GM18873 (cell line): ENCODE results near the gene BAHCC1.
"Not testable (repeated sequence)": the region's sequence is repeated elsewhere in the genome, so short reads cannot be mapped to it uniquely, and the experiment has no call there.

Experiments
- ATAC-seq: cut with Tn5 transposase; IDR thresholded peaks from one replicate; pipeline ENCODE4 v1.9.1; 2021; ENCODE audit warnings: mild to moderate bottlenecking, moderate library complexity, moderate number of reproducible peaks; ENCODE audit not compliant: unreplicated experiment, low FRiP score

Gene BAHCC1

DNA sequence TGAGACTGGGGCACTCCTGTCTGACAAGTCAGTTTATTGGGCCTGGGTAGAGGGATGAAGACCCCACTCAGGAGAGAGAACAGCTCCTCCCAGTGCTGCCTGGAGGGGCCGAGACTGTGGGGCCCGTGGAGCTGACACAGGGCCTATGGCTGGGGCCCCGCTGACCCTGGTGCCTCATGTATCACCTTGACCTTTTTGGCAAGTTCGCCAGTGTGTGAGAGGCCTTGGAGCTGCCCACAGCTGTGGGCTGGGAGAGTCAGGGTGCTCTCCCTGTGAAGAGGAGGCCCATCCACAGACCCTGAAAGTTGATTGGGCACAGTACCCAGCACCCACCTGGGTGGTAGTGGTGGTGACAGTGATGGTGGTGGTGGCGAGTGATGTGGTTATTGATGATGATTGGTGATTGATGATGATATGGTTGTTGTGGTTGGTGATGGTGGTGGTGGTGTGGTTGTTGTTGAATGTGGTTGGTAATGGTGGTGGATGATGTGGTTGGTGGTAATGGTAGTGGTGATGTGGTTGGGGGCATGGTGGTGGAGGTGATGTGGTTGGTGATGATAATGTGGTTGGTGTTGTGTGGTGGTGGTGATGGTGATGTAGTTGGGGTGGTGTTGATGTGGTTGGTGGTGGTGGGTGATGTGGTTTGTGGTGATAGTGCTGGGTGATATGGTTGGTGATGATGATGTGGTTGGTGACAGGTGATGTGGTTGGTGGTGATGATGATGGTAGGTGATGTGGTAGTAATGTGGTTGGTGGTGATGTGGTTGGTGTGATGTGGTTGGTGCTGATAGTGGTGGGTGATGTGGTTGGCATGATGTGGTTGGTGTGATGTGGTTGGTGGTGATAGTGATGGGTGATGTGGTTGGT is 29.1 kb downstream of the BAHCC1 start:
- no peak for ATAC-seq

DNA sequence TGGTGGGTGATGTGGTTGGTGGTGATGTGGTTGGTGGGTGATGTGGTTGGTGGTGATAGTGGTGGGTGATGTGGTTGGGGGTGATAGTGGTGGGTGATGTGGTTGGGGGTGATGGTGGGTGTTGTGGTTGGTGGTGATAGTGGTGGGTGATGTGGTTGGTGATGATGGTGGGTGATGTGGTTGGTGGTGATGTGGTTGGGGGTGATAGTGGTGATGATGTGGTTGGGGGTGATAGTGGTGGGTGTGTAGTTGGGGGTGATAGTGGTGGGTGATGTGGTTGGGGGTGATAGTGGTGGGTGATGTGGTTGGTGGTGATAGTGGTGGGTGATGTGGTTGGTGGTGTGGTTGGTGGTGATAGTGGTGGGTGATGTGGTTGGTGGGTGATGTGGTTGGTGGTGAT is 29.8 kb downstream of the BAHCC1 start:
- ATAC-seq = not testable (repeated sequence)

DNA sequence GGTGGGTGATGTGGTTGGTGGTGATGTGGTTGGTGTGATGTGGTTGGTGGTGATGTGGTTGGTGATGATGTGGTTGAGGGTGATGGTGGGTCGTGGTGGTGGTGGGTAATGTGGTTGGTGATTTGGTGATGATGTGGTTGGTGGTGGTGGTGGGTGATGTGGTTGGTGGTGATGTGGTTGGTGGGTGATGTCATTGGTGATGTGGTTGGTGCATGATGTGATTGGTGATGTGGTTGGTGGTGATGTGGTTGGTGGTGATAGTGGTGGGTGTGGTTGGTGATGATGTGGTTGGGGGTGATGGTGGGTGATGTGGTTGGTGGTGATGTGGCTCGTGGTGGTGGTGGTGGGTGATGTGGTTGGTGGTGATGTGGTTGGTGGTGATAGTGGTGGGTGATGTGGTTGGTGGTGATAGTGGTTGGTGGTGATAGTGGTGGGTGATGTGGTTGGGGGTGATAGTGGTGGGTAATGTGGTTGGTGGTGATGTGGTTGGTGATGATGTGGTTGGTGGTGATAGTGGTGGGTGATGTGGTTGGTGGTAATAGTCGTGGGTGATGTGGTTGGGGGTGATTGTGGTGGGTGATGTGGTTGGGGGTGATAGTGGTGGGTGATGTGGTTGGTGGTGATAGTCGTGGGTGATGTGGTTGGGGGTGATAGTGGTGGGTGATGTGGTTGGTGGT is 30.6 kb downstream of the BAHCC1 start:
- ATAC-seq = not testable (repeated sequence)

DNA sequence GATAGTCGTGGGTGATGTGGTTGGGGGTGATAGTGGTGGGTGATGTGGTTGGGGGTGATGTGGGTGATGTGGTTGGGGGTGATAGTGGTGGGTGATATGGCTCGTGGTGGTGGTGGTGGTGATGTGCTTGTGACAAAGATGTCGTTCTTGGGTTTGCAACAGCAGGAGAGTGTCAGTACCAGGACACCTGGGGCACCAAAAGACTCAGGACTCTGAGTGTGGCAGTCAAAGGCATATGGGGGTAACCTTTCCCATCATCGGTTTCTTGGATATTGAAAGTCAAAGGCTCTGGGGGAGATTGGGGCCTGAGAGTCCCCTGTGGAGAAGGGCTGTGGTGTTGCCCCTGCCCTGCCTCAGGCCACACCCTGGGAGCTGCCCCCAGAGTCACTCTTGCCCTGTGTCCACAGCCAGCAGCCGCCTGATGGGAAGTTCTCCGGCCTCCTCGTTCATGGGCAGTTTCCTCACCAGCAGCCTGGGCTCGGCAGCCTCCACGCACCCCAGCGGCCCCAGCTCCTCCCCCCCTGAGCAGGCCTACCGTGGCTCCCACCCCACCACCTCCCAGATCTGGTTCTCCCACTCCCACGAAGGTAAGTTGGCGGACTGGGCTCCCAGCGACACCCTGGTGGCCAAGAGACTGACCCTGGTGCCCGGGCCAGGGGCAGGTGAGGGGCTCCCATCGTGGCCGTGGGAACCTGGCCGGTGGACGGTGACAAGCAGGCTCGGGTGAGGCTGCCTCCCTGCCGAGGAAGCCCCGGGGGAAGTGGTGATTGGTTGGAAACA is 31.3 kb downstream of the BAHCC1 start:
- no peak for ATAC-seq

DNA sequence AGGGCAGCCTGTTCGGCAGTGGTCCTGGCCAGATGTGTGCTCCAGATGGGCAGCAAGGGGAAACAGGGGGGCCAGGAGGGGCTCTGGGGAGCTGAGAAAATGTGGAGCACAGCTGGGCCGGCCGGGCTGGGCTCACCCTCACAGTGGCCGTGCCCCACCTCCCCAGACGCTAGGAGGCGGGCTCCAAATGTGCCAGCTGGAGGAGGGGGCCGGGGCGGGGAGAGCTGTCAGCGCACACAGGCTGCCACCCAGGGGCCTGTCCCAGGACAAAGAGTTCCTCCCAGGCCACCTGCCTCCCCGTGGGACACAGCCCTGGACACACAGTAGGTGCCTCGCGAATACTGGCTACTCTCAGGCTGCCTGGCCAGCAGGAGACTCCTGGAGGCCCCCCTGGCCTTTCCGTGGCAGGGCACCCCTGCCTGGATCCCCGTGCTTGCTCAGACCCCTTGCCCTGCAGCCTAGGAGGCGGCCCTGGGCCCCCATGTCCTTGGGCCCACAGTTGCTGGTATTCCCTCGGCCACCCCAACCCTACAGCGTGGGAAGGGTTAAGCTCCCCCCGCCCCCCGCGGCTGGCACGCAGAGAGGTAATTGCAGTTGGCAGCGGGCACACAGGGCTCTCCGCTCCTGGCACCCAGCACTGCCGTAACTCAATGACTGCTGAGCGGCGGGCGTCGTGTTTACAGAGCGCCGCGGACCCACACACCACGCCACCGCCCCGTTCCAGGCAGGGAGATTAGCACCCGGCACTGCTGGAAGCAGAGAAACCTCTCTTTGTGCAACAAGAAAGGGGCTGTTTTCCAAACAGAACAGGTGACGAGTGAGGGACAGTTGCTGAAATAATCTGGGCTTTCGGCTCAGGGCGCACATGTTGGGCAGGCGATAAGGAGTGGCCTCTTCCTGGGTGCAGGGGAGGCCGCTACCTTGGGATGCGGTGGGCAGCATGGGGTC is 32.2 kb downstream of the BAHCC1 start:
- no peak for ATAC-seq

DNA sequence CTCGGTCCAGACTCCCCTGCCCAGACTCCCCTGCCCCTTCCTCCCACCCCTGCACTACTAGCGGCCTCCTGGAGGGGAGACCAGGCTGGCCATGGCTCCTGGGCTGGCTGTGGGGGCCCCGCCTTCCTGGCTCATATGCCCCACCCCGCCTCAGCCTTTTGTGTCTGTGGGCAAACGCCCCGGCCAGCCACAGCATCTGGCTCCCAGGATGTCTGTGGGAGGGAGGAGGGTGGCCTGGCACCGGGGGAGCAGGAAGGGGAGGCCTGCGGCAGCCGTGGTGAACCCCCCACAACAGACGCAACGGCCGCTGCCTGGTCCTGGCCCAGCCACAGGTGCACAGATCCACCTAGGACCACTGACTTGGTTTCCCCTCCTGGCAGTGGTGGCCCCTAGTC is 32.9 kb downstream of the BAHCC1 start:
- ATAC-seq = no peak

DNA sequence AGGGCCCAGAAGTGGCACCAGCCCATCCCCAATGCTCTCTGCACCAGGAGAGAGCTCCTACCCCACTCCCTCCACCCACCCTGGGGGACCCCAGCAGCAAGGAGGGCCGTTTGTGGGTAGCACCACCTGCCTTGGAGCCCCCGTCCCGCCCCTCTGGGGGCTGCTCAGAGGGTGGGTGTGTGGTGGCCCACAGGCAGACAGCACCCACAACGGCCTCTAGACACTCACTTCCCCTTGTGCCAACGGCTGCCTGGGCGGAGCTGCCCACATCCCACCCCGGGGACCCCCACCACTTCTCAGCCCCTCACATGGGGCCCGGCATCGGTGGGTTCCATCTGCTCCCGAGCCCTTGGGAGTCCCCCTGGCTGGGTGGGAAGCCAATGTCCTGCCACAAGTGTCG is 33.3 kb downstream of the BAHCC1 start:
- ATAC-seq = no peak

DNA sequence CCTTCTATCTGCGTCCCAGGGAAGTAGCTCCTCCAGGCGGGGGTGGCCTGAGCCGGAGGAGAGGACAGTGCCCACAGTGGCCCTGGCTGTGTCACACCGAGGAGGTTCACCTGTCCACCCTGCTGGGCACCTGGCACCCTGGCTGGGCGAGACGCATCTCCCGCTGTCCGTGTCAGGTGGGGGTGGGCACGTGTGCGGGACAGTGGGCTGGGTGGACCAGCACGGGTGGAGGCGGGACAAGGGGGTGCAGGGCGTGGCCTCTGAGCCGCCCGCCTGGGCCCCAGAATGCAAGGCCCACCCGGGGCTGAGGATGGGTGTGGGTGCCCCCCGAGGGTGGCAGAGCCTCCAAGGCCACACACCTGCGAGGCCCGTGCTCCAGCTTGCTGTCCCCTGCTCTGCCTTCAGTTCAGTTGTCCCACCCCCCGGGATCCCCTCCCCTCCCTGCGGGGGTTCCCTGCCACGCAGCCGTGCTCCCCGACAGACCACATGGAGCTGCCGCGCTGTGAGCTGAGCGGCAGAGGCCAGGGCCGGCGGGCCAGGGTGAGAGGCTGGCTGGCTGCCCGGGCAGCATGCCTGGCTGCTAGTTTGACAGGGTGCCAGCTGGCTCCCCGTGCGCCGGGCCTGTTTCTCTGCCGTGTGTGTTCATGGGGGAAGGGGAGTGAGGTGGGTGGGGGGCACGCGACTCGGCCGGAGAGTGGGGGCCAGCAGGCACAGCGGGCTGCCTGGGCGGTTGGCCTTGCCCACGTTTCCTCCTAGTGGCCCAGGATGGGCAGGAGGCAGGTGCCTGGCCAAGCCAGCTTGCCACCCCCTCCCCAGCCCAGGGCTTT is 33.9 kb downstream of the BAHCC1 start:
- no peak for ATAC-seq

DNA sequence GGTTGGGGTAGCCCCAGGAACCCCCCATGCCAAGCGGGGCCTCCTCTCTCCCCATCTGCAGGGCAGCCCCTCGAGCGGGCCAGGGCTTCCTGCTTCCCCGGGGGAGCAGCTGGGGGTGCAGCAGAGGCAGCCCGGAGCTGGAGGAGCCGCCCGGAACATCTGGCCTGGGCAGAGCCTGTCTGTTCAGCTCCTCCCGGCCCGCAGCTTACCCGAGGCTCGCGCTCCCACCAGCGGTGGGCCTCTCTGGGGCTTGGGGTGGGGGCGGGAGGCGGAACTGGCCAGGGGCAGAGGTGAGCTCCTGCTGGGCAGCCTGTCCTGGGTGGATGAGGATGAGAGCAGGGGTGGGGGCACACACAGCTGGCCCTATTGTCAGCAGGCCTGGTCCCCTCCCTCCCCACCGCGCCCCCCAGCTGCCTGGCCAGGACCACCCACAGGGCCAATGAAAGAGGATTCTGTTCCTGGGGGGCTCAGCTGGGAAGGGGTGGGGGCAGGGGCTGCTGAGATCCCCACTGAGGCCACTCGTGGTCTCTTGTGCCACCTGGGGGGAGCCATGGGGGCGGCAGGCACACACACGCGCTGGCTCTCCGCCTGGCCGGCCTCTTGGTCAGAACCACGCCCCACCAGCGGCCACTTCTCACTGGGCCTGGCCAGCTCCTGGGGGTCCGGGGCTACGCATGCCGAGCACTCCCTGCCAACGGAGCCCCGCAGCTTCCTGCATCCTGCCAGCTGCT is 34.7 kb downstream of the BAHCC1 start:
- ATAC-seq = no peak

DNA sequence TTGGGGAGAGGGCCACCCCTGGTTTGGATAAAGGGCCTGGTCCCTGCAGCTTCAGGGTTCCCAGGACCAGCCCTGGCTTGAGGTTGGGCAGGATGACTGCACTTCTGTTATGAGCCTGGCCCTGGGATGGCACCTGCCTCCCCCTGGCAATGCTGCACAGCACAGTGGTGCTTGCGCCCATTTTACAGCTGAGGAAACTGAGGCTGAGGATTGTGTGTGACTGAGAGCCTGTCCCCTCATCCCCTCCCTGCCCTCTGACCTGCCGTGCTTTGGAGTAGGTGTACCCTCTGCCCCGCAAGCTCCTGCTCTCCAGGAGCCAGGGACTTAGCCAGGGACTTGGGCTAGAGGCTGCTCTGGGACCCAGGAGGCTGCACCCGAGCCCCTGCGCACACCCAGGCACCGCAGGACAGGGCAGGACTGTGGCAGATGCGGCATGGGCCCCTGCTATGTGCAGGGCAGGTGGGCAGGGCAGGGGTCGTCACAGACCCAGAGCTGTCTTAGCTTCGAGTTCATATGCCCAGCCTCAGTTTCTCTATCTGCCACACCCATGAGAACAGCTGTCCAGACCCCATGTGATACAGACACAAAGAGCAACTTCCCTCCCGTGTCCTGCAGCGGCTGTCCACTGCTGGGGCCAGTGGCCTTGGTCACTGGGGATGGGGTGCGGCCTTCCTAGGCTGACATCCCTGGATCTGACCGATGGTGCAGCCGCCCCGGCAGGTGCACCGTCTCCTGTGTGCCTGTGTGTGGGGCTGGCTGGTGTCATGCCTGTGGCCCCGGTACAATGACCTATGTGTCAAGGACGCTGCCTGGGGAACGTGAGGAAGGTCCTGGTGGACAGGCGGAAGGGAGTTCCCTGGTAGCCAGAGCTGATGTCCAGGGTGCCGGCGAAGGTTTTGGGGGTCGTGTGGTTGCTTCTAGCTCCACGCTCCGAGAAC is 36.6 kb downstream of the BAHCC1 start:
- ATAC-seq = no peak

DNA sequence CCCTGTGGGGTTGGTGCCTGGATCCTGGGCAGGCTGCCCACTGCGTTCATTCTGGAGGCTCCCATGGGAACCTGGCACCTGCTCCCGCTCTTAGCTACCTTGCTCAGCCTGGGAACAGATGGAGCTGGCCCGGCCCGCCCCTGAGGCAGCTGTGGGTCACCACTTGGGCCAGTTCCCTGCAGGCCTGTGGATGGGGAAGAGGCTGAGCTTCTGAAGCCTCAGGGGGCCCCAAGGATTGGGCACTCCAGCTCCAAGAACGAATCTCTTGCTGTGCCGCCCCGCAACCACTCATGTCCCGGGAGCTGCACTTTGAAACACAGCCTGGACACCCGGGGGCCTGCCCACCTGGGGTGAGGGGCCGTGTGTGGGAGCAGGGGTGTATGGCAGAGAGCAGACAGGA is 37.7 kb downstream of the BAHCC1 start:
- no peak for ATAC-seq

DNA sequence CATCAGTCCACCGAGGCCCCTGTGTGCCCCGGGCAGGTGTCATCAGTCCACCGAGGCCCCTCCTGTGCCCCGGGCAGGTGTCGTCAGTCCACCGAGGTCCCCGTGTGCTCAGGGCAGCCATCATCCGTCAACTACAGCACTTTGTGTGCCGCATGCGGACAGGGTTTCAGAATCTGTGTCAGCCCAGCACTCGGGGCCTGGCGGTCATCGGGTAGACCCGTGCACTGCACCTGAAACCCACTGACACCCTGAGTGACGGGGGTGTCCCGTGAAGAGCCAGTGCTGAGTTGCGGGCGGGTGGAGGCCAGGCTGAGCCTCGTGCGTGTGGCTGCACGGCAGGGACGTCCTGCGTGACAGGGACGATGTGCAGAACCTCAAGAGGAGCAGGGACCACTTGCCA is 38.4 kb downstream of the BAHCC1 start:
- no peak for ATAC-seq

DNA sequence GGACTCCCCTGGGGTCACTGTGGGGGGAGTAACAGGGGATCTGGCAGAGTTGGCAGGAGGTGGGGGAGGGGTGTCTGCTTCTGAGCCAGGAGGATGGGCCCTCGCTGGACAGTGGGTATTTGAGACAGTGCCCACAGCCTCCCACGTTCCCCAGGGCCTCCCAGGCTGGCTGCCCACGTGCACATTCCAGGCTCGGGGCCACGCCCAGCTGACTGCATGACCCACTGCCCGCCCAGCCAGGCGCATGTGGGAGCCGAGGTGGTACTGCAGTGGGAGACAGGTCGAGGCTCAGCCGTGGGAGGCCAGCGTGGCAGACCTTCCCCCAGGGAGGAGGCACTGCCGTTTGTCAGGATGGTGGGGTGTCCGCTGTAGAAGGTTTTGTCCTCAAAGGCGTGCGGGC is 38.8 kb downstream of the BAHCC1 start:
- ATAC-seq = no peak

DNA sequence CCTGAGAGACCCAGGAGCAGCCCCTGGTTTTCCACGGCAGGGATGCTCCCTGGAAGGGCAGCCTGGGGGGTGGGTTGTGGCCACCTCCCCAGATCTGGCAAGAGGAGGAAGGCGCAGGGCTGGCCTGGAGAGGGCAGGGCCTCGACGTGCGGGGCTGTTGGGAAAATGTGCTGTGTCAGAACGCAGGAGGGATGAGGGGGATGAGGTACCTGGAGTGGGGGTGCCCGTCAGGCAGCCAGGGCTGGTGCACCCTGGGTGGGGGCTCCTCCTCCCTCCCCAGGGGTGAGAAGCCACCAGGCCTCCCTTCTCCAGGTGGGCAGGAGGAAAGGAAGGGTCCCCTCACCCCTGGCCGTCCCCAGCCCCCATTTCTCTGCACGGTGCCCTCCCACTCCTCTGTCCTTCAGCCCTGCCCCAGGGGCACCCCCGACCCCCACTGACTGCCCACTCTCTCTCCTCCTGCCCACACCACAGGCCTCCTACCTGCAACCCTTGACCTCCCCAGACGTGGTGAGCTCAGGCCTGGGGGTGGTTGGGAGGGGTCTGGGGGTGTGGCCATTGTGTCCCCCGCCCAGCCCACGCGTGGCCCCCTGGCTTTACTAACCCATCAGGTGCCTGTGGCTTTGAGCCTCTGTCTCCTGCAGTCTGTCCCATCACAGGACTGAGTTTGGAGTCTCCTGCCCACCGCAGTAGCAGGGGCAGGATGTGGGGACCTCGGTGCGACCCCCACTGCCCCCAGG is 39.6 kb downstream of the BAHCC1 start:
- ATAC-seq = no peak

DNA sequence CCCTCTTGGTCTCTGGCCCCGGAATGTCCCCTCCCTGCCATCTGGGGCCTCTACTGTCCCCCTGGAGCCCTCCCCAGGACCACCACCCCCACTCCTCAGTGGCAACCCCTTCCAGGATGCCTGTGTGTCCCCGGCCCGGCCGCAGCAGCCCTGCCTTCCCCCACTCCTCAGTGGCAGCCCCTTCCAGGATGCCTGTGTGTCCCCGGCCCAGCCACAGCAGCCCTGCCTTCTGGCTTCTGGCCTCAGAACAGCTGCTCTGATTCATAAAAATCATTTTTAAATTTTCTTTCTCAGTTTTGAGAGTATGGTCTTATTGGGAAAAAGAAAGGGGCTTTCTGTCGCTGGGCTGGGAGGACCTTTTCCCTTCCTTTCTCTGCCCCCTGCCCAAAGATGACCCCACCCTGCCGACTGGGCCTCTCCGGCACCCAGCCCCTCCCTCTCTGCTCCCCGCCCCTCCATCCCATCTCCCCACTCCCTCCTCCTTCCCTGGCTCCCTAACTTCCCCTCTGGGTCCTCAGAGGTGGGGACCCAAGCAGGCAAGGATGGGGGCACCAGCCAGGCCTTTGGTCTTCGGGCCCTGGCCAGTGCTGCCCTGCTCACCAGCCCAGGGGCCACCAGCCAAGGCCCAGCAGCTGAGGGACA is 40.5 kb downstream of the BAHCC1 start:
- ATAC-seq = no peak

DNA sequence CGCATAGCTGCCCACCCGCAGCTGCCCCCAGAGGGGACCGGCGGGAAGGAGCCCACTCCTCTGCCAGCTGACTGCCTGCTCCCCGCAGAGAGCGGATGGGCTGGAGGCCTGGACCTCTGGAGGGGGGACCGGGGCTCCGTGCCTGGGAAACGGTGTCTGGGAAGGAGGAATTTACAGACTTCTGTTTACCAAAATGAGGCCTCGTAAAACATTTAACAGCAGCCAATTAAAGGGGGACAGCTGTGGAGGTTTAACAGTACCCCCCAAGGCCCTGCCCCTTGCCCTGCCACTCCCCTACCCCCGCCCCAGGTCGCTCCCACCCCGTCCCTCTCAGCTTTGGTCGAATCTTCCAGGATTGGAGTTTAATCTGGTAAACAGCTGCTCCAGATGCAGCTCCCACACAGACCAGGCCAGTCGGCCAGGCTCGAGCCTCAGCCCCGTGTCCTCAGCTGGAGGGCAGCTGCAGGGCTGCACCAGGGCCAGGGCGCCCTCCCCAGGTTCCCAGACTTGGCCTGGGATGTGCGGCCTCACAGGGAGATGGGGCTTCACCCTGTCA is 41.1 kb downstream of the BAHCC1 start:
- ATAC-seq = no peak
